ENCODE measurements around the gene AP5Z1. TPM values are rescaled to one million over a fixed set of nuclear protein-coding genes. Genes with fewer than 3 reads are reported as not detected.

The AP5Z1 gene
- total and polyA plus RNA-seq, 2 donors (not counting 1 experiment from before 2014, with no cell fraction given), result 11.1 to 32.2 TPM

GRCh38 chr7:4798706-4799235 is 23.3 kb downstream of the AP5Z1 start:
- Histone ChIP-seq H3K36me3 (ENCODE audit: control insufficient read depth, insufficient read depth, low read length) (no peaks in the 10 kb centered on the region), H3K27me3 (ENCODE audit: control insufficient read depth, insufficient read depth, low read length) (no peaks in the 10 kb centered on the region), H4K20me1 (ENCODE audit: control insufficient read depth, extremely low read depth, insufficient read depth, low read length) (no peaks in the 10 kb centered on the region), H2AFZ (ENCODE audit: low read length) (no peak overlapping the region), H3K4me3 (replicated peaks in 1 of 4; ENCODE audit: control extremely low read depth in 1 of 4, insufficient read depth in 1 of 4, low read depth in 3 of 4, low read length in 4 of 4) (no peak overlapping the region), H3K9me3 (ENCODE audit: control insufficient read depth, insufficient read depth, low read depth, low read length) (no peaks in the 10 kb centered on the region), H3K79me2 (ENCODE audit: control insufficient read depth, insufficient read depth, low read length) (no peaks in the 10 kb centered on the region), H3K9ac (ENCODE audit: insufficient read depth, low read length) (no peak overlapping the region), H3K4me2 (ENCODE audit: extremely low read depth, insufficient read depth, low read length) (no peak overlapping the region), H3K4me1 (ENCODE audit: control insufficient read depth, extremely low read depth, insufficient read depth, low read length) (no peaks in the 10 kb centered on the region), H3K27ac (ENCODE audit: insufficient read depth, low read length) (no peak overlapping the region)
- no peak for TF ChIP-seq CTCF (conservative IDR thresholded peaks at IDR 0.05 in 1 of 2, IDR thresholded peaks at IDR 0.05 in 1 of 2; ENCODE audit: low read depth in 1 of 2, low read length in 2 of 2)
- no peak for TF ChIP-seq EZH2 (IDR thresholded peaks at IDR 0.05; ENCODE audit: low read length, missing control alignments)
- DNase-seq (ENCODE audit: low read depth in 2 of 2), result no peak

GRCh38 chr7:4799508-4800268 is 24.3 kb downstream of the AP5Z1 start:
- Histone ChIP-seq H3K27ac (ENCODE audit: insufficient read depth, low read length) (no peak overlapping the region), H3K4me1 (ENCODE audit: control insufficient read depth, extremely low read depth, insufficient read depth, low read length) (no peaks in the 10 kb centered on the region), H3K9ac (ENCODE audit: insufficient read depth, low read length) (no peak overlapping the region), H3K4me2 (ENCODE audit: extremely low read depth, insufficient read depth, low read length) (no peak overlapping the region), H3K9me3 (ENCODE audit: control insufficient read depth, insufficient read depth, low read depth, low read length) (no peaks in the 10 kb centered on the region), H2AFZ (ENCODE audit: low read length) (no peak overlapping the region), H3K4me3 (replicated peaks in 1 of 4; ENCODE audit: control extremely low read depth in 1 of 4, insufficient read depth in 1 of 4, low read depth in 3 of 4, low read length in 4 of 4) (no peak overlapping the region), H3K36me3 (ENCODE audit: control insufficient read depth, insufficient read depth, low read length) (no peaks in the 10 kb centered on the region), H3K79me2 (ENCODE audit: control insufficient read depth, insufficient read depth, low read length) (no peaks in the 10 kb centered on the region), H4K20me1 (ENCODE audit: control insufficient read depth, extremely low read depth, insufficient read depth, low read length) (no peaks in the 10 kb centered on the region), H3K27me3 (ENCODE audit: control insufficient read depth, insufficient read depth, low read length) (no peaks in the 10 kb centered on the region)
- TF ChIP-seq EZH2 (IDR thresholded peaks at IDR 0.05; ENCODE audit: low read length, missing control alignments) (no peak), CTCF (conservative IDR thresholded peaks at IDR 0.05 in 1 of 2, IDR thresholded peaks at IDR 0.05 in 1 of 2; ENCODE audit: low read depth in 1 of 2, low read length in 2 of 2) (no peak)
- no peak for DNase-seq (ENCODE audit: low read depth in 2 of 2)

GRCh38 chr7:4800487-4800886 is 25.1 kb downstream of the AP5Z1 start:
- no peak overlapping the region for H3K4me3 ChIP-seq (replicated peaks in 1 of 4; ENCODE audit: control extremely low read depth in 1 of 4, insufficient read depth in 1 of 4, low read depth in 3 of 4, low read length in 4 of 4)
- H3K27ac ChIP-seq (ENCODE audit: insufficient read depth, low read length), result no peak overlapping the region
- no peaks in the 10 kb centered on the region for H3K4me1 ChIP-seq (ENCODE audit: control insufficient read depth, extremely low read depth, insufficient read depth, low read length)
- no peak for DNase-seq (ENCODE audit: low read depth in 2 of 2)
- no peaks in the 10 kb centered on the region for H3K9me3 ChIP-seq (ENCODE audit: control insufficient read depth, insufficient read depth, low read depth, low read length)
- no peak overlapping the region for H3K9ac ChIP-seq (ENCODE audit: insufficient read depth, low read length)
- TF ChIP-seq EZH2 (IDR thresholded peaks at IDR 0.05; ENCODE audit: low read length, missing control alignments) (no peak), CTCF (conservative IDR thresholded peaks at IDR 0.05 in 1 of 2, IDR thresholded peaks at IDR 0.05 in 1 of 2; ENCODE audit: low read depth in 1 of 2, low read length in 2 of 2) (no peak)
- no peaks in the 10 kb centered on the region for H3K79me2 ChIP-seq (ENCODE audit: control insufficient read depth, insufficient read depth, low read length)
- H4K20me1 ChIP-seq (ENCODE audit: control insufficient read depth, extremely low read depth, insufficient read depth, low read length), result no peaks in the 10 kb centered on the region
- no peaks in the 10 kb centered on the region for H3K27me3 ChIP-seq (ENCODE audit: control insufficient read depth, insufficient read depth, low read length)
- no peak overlapping the region for H2AFZ ChIP-seq (ENCODE audit: low read length)
- no peaks in the 10 kb centered on the region for H3K36me3 ChIP-seq (ENCODE audit: control insufficient read depth, insufficient read depth, low read length)
- no peak overlapping the region for H3K4me2 ChIP-seq (ENCODE audit: extremely low read depth, insufficient read depth, low read length)
